ENCODE results near the gene MMD2. TPM values are rescaled to one million over a fixed set of nuclear protein-coding genes. Genes with fewer than 3 reads are reported as not detected.
A peak's percentile ranks its signal among the peaks of the same experiment; 100 is the strongest.

MMD2 gene, protein sequence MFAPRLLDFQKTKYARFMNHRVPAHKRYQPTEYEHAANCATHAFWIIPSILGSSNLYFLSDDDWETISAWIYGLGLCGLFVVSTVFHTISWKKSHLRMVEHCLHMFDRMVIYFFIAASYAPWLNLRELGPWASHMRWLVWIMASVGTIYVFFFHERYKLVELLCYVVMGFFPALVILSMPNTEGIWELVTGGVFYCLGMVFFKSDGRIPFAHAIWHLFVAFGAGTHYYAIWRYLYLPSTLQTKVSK
- total RNA-seq, result not detected

DNA sequence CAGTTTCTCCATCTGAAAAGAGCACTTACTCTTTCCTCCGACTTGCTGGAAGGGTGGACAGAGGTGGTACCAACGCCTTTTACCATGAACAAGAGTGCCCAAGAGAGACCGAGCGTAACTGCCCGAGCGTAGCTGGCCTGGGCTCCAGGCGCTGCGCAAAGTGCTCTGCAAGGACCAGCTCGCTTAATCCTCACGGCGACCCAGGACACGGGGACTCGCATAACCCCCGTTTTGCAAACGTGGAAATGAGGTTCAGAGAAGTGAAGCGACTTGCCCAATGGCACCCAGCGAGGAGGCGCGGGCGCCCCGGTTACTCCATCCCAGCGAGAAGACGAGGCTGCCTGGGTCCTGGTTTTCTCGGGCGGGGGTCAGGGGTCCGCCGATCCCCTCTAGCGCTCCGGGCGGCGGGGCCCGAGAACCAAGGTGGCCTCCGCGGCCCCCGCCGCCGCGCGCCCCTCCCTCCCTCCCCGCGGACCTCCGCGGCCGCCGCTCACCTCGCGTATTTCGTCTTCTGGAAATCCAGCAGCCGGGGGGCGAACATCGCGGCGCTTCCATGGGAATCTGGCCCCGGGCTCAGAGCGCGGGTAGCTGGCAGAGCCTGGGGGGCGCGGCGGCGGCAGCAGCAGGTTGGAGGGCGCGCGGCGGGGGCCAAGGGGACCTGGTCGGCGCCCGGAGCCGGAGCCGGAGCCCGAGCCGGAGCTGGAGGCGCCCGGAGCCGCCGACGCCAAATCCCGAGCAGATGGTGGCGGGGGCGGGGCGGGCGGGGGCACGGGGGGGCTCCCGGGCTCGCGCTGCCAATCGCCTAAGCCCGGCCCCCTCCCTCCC, at the start of gene MMD2:
TSS of gene MMD2 (minus strand) at position 711 of the 825 bp plus-strand sequence. CDS start at position 541, 170 bp downstream.
- WGBS, result 6% methylated on average over 2 of the region's 87 CpGs
- TF ChIP-seq, protein P1, sequence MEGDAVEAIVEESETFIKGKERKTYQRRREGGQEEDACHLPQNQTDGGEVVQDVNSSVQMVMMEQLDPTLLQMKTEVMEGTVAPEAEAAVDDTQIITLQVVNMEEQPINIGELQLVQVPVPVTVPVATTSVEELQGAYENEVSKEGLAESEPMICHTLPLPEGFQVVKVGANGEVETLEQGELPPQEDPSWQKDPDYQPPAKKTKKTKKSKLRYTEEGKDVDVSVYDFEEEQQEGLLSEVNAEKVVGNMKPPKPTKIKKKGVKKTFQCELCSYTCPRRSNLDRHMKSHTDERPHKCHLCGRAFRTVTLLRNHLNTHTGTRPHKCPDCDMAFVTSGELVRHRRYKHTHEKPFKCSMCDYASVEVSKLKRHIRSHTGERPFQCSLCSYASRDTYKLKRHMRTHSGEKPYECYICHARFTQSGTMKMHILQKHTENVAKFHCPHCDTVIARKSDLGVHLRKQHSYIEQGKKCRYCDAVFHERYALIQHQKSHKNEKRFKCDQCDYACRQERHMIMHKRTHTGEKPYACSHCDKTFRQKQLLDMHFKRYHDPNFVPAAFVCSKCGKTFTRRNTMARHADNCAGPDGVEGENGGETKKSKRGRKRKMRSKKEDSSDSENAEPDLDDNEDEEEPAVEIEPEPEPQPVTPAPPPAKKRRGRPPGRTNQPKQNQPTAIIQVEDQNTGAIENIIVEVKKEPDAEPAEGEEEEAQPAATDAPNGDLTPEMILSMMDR (IDR thresholded peaks at IDR 0.05), result no peak
- TF ChIP-seq POLR2AphosphoS5 (IDR thresholded peaks at IDR 0.05), result no peak
- no peak for TF ChIP-seq POLR2A (IDR thresholded peaks at IDR 0.05; ENCODE audit: low read depth)
- no peak for TF ChIP-seq EP300 (IDR thresholded peaks at IDR 0.05)
- H3K36me3 ChIP-seq, result no peaks in the 10 kb centered on the region
- DNase-seq (ENCODE audit: extremely low spot score), result no peak
- H3K27me3 ChIP-seq, result peaks cover 6 to 88% (median 16%) of the 10 kb centered on the region in 4 donors
- intact Hi-C loops (cut with DNase I), result no loop called here
- H3K27ac ChIP-seq (replicated peaks in 1 of 4), result no peak within 1 kb of the TSS
- peak within 1 kb of the TSS; percentile 54 to 59 (median 57) for H3K4me3 ChIP-seq
- H3K4me1 ChIP-seq, result peaks cover 8 to 14% (median 13%) of the 10 kb centered on the region in 4 donors
- no peaks in the 10 kb centered on the region for H3K9me3 ChIP-seq

DNA sequence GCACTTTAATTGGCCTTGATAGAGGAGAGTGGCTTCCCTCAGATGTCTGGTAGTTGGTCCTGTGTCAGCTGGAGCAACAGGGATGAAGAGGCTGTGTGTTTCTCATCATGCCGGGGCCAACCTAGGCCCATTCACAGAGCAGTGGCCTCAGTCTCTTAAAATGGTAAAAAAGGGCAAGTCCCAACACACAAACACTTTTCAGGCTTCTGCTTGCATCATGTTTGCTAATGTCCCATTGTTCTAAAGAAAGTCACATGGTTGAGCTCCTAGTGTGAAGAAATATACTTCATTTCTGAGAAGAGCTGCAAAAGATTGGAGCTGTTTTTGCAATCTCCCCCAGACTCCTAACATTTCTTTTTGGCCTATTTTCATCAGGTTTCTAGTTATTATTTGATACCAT, 46.1 kb upstream of the MMD2 start:
- H3K27me3 ChIP-seq, result no peaks in the 10 kb centered on the region
- WGBS, result 86% methylated on average over 1 of the region's 1 CpG
- no peak for DNase-seq (ENCODE audit: extremely low spot score)
- H3K9me3 ChIP-seq, result no peaks in the 10 kb centered on the region
- H3K4me1 ChIP-seq, result no peaks in the 10 kb centered on the region
- peaks cover 5 to 50% (median 18%) of the 10 kb centered on the region in 4 donors for H3K36me3 ChIP-seq
- H3K27ac ChIP-seq (replicated peaks in 1 of 4), result no peak overlapping the region
- TF ChIP-seq POLR2A (IDR thresholded peaks at IDR 0.05; ENCODE audit: low read depth) (no peak), EP300 (IDR thresholded peaks at IDR 0.05) (no peak), POLR2AphosphoS5 (IDR thresholded peaks at IDR 0.05) (no peak)
- TF ChIP-seq, protein P1 (IDR thresholded peaks at IDR 0.05), result no peak
- intact Hi-C loops (cut with DNase I), result no loop called here
- H3K4me3 ChIP-seq, result no peak overlapping the region

DNA sequence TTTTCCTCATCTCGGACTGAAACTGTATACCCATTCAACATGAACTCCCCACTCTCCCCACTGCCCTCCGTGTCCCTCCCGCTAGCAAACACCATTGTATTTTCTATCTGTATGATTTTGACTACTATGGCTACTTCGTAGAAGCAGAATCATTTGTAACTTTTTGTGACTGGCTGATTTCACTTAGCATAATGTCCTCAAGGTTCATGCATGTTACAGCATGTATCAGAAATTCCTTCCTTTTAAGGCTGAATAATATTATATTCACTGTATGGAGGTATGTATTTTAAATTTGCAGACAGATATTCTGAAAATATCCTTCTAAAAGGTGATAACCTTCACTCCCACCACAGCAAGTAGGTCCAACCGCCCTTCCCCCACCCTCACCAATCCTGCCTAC, 42.9 kb upstream of the MMD2 start:
- Histone ChIP-seq H3K36me3 (peaks cover 5 to 63% (median 38%) of the 10 kb centered on the region in 4 donors), H3K9me3 (no peaks in the 10 kb centered on the region), H3K4me1 (no peaks in the 10 kb centered on the region), H3K27me3 (no peaks in the 10 kb centered on the region), H3K27ac (replicated peaks in 1 of 4) (no peak overlapping the region), H3K4me3 (no peak overlapping the region)
- intact Hi-C loops (cut with DNase I), result no loop called here
- DNase-seq (ENCODE audit: extremely low spot score), result peak; percentile 53
- TF ChIP-seq POLR2AphosphoS5 (IDR thresholded peaks at IDR 0.05), result no peak
- no peak for TF ChIP-seq POLR2A (IDR thresholded peaks at IDR 0.05; ENCODE audit: low read depth)
- TF ChIP-seq, protein P1 (IDR thresholded peaks at IDR 0.05), result no peak
- no peak for TF ChIP-seq EP300 (IDR thresholded peaks at IDR 0.05)
- 92% methylated on average over 5 of the region's 5 CpGs for WGBS

DNA sequence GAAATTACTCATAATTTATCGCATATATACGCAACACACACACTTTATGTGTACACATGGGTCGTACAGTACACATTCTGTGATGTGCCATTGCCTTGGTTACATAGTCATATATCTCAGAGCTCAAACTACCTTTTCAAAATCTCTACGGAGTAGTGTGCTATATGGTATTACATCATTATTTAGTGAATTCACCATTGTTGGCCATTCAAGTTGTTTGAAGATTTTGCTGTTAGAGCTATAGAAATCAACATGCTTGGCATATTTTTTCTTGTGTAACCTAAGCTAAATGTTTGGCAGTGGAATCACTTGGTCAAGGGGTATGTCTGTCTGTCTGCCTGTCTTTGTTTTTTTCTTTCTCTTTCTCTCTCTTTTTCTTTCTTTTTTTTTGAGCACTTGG, 42.0 kb upstream of the MMD2 start:
- Histone ChIP-seq H3K4me1 (no peaks in the 10 kb centered on the region), H3K36me3 (peaks cover 14 to 68% (median 47%) of the 10 kb centered on the region in 4 donors), H3K4me3 (no peak overlapping the region), H3K27me3 (no peaks in the 10 kb centered on the region), H3K27ac (replicated peaks in 1 of 4) (no peak overlapping the region), H3K9me3 (no peaks in the 10 kb centered on the region)
- intact Hi-C loops (cut with DNase I), result no loop called here
- no peak for TF ChIP-seq EP300 (IDR thresholded peaks at IDR 0.05)
- no peak for TF ChIP-seq POLR2AphosphoS5 (IDR thresholded peaks at IDR 0.05)
- TF ChIP-seq, protein P1 (IDR thresholded peaks at IDR 0.05), result no peak
- TF ChIP-seq POLR2A (IDR thresholded peaks at IDR 0.05; ENCODE audit: low read depth), result no peak
- no peak for DNase-seq (ENCODE audit: extremely low spot score)
- 88% methylated on average over 4 of the region's 4 CpGs for WGBS
